Measurements from ENCODE around the gene PIP5K1B. TPM values are rescaled to one million over a fixed set of nuclear protein-coding genes. Genes with fewer than 3 reads are reported as not detected.

The PIP5K1B gene
- total RNA-seq, 1 donor from 2014 or later = not detected

GRCh38 chr9:68744426-68744825, 39.4 kb downstream of the PIP5K1B start:
- TF ChIP-seq, protein P1, sequence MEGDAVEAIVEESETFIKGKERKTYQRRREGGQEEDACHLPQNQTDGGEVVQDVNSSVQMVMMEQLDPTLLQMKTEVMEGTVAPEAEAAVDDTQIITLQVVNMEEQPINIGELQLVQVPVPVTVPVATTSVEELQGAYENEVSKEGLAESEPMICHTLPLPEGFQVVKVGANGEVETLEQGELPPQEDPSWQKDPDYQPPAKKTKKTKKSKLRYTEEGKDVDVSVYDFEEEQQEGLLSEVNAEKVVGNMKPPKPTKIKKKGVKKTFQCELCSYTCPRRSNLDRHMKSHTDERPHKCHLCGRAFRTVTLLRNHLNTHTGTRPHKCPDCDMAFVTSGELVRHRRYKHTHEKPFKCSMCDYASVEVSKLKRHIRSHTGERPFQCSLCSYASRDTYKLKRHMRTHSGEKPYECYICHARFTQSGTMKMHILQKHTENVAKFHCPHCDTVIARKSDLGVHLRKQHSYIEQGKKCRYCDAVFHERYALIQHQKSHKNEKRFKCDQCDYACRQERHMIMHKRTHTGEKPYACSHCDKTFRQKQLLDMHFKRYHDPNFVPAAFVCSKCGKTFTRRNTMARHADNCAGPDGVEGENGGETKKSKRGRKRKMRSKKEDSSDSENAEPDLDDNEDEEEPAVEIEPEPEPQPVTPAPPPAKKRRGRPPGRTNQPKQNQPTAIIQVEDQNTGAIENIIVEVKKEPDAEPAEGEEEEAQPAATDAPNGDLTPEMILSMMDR (conservative IDR thresholded peaks at IDR 0.05; ENCODE audit: low read depth, low read length) = no peak
- DNase-seq (ENCODE audit: low read depth) = no peak
- H3K4me3 ChIP-seq (ENCODE audit: low read depth, low read length) = no peak overlapping the region

DNA sequence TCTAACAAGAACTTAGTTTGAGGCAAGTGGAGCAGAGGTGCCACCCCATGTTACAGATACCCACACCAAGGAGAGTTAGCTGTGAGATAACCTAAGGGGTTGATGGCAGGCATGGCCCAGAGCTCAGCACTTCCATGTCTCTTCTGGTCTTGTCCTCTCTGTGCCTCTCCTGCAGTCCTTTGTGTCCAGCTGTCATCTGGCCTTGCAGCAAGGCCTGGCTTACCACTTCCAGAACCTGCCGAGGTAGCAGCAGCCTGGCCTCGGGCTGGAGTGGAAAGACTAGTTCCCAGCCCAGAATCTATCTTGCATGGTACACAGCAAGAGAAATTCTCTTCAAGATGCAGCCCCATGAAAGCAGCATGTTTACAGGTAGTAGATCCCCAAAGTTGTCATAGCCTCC, 41.5 kb downstream of the PIP5K1B start:
- no peak overlapping the region for H3K4me3 ChIP-seq (ENCODE audit: low read depth, low read length)
- TF ChIP-seq, protein P1 (conservative IDR thresholded peaks at IDR 0.05; ENCODE audit: low read depth, low read length) = no peak
- no peak for DNase-seq (ENCODE audit: low read depth)

- no peak for DNase-seq (ENCODE audit: low read depth)
- no peak overlapping the region for H3K4me3 ChIP-seq (ENCODE audit: low read depth, low read length)
Measured at GRCh38 chr9:68747043-68747533, 42.0 kb downstream of the PIP5K1B start.

GRCh38 chr9:68749135-68749534, 44.1 kb downstream of the PIP5K1B start:
- TF ChIP-seq, protein P1 (conservative IDR thresholded peaks at IDR 0.05; ENCODE audit: low read depth, low read length) = no peak
- no peak for DNase-seq (ENCODE audit: low read depth)
- H3K4me3 ChIP-seq (ENCODE audit: low read depth, low read length) = no peak overlapping the region

More at GRCh38 chr9:68747043-68747533, 42.0 kb downstream of the PIP5K1B start:
- TF ChIP-seq, protein P1 (conservative IDR thresholded peaks at IDR 0.05; ENCODE audit: low read depth, low read length) = no peak

- no peak for DNase-seq (ENCODE audit: low read depth)
- TF ChIP-seq, protein P1 (conservative IDR thresholded peaks at IDR 0.05; ENCODE audit: low read depth, low read length) = no peak
- H3K4me3 ChIP-seq (ENCODE audit: low read depth, low read length) = no peak overlapping the region
Measured at GRCh38 chr9:68749579-68750159, 44.6 kb downstream of the PIP5K1B start.

- no peak for DNase-seq (ENCODE audit: low read depth)
- TF ChIP-seq, protein P1 (conservative IDR thresholded peaks at IDR 0.05; ENCODE audit: low read depth, low read length) = no peak
- no peak overlapping the region for H3K4me3 ChIP-seq (ENCODE audit: low read depth, low read length)
Measured at GRCh38 chr9:68750255-68750654, 45.2 kb downstream of the PIP5K1B start.

DNA sequence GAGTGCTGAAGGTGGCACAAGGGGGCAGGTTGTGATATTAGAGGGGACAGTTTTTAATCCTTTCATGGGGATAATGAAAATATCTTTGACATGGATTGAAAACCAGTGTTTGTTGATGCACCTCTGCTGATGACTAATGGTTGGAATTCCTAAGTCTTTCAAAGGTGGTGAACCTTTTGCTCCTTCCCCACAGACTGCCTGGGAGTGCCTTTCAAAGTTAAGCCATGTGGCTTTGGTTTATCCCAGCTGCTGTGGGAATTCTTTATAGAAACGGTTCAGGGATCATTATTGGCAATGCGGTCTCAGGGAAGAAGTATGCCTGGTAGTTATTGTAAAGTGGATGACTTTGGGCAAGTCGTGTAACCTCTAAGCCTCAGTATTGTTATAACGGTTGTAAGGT, 45.7 kb downstream of the PIP5K1B start:
- no peak overlapping the region for H3K4me3 ChIP-seq (ENCODE audit: low read depth, low read length)
- TF ChIP-seq, protein P1 (conservative IDR thresholded peaks at IDR 0.05; ENCODE audit: low read depth, low read length) = no peak
- peak; percentile 29 for DNase-seq (ENCODE audit: low read depth)

All from epithelial cell of proximal tubule (primary cell).